Chondrocyte (in vitro differentiated cells): ENCODE data around the gene RFX7. TPM values are rescaled to one million over a fixed set of nuclear protein-coding genes. Genes with fewer than 3 reads are reported as not detected.

ENCODE experiments used
- DNase-seq: peaks from one replicate; pipeline ENCODE4 v3.0.0; 2021; ENCODE audit warnings: mixed read lengths, low spot score
- H3K27ac Mint-ChIP-seq: one replicate; pipeline ENCODE4 v1.8.0; 2021; ENCODE audit warnings: mild to moderate bottlenecking, moderate library complexity, mixed read lengths; ENCODE audit not compliant: unreplicated experiment
- H3K27me3 Mint-ChIP-seq: 2 replicates; pipeline ENCODE4 v1.8.0; 2021; ENCODE audit warnings: low read depth, mixed read lengths
- H3K36me3 Mint-ChIP-seq: 2 replicates; pipeline ENCODE4 v1.8.0; 2021; ENCODE audit warnings: low read depth, mixed read lengths
- H3K4me1 Mint-ChIP-seq: 2 replicates; pipeline ENCODE4 v1.8.0; 2021; ENCODE audit warnings: low read depth, mild to moderate bottlenecking, mixed read lengths
- H3K4me3 Mint-ChIP-seq: one replicate; pipeline ENCODE4 v1.8.0; 2021; ENCODE audit warnings: mild to moderate bottlenecking, moderate library complexity, mixed read lengths; ENCODE audit not compliant: unreplicated experiment
- H3K9me3 Mint-ChIP-seq: 2 replicates; pipeline ENCODE4 v1.8.0; 2021; ENCODE audit warnings: low read depth, mixed read lengths
- total RNA-seq: library from RNA; stranded (reverse); gene quantifications from 3 replicates; pipeline ENCODE4 v1.2.1, GENCODE V29; 2021
- TF ChIP-seq, protein P1 (sequence below): fragments of 200-600 bp; sonication (generic); IDR thresholded peaks from 2 replicates; pipeline ENCODE4 v1.5.0; 2021; ENCODE audit warnings: antibody characterized with exemption, mild to moderate bottlenecking, moderate library complexity

Gene RFX7
- total RNA-seq, 1 donor from 2014 or later = 17.8 TPM

DNA sequence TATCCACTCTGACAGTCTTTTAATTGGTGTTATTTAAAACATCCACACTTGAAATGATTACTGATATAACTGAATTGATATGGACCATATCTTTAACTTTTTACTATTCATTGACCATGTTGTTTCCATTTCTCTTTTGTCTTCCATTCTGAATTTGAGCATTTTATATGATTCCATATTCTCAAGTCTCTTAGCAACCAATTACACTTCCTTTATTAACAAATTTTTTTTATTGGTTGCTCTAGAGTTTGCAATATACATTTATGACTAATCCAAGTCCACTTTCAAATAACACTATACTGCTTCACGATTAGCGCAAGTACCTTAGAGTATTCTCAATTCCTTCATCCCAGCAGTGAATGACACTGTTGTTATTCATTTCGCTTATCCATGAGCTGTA, 16.4 kb downstream of the RFX7 start:
- peaks cover 19% of the 10 kb centered on the region for H3K9me3 Mint-ChIP-seq
- TF ChIP-seq, protein P1, sequence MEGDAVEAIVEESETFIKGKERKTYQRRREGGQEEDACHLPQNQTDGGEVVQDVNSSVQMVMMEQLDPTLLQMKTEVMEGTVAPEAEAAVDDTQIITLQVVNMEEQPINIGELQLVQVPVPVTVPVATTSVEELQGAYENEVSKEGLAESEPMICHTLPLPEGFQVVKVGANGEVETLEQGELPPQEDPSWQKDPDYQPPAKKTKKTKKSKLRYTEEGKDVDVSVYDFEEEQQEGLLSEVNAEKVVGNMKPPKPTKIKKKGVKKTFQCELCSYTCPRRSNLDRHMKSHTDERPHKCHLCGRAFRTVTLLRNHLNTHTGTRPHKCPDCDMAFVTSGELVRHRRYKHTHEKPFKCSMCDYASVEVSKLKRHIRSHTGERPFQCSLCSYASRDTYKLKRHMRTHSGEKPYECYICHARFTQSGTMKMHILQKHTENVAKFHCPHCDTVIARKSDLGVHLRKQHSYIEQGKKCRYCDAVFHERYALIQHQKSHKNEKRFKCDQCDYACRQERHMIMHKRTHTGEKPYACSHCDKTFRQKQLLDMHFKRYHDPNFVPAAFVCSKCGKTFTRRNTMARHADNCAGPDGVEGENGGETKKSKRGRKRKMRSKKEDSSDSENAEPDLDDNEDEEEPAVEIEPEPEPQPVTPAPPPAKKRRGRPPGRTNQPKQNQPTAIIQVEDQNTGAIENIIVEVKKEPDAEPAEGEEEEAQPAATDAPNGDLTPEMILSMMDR = no peak
- no peak overlapping the region for H3K4me3 Mint-ChIP-seq
- H3K27ac Mint-ChIP-seq = no peak overlapping the region
- DNase-seq = no peak
- peaks cover 4% of the 10 kb centered on the region for H3K4me1 Mint-ChIP-seq
- peaks cover 16% of the 10 kb centered on the region for H3K36me3 Mint-ChIP-seq
- no peaks in the 10 kb centered on the region for H3K27me3 Mint-ChIP-seq

DNA sequence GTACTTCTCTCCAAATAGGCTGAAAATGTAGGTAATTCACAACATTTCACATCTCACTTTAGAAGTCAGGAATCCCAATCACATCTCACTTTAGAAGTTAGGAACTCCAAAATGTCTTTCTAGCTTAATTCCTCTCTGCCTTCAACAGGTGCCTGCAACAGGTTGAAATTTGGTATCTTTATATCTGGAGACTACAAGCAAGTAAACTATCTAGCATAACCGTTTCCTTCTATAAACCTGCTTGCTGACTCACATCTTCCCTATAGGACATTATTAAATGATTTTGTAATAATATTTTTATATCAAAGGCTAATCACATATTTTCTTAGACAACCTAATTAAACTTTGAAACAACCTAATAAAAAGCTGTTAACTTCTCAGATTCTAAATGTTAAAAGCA, 18.2 kb downstream of the RFX7 start:
- H3K27me3 Mint-ChIP-seq = no peaks in the 10 kb centered on the region
- no peak overlapping the region for H3K4me3 Mint-ChIP-seq
- peaks cover 19% of the 10 kb centered on the region for H3K36me3 Mint-ChIP-seq
- TF ChIP-seq, protein P1 = no peak
- no peak overlapping the region for H3K27ac Mint-ChIP-seq
- H3K9me3 Mint-ChIP-seq = peaks cover 26% of the 10 kb centered on the region
- no peak for DNase-seq
- H3K4me1 Mint-ChIP-seq = peaks cover 4% of the 10 kb centered on the region

- peaks cover 9% of the 10 kb centered on the region for H3K36me3 Mint-ChIP-seq
- peaks cover 23% of the 10 kb centered on the region for H3K9me3 Mint-ChIP-seq
- no peaks in the 10 kb centered on the region for H3K27me3 Mint-ChIP-seq
- H3K4me3 Mint-ChIP-seq = no peak overlapping the region
- TF ChIP-seq, protein P1 = no peak
- H3K4me1 Mint-ChIP-seq = peaks cover 9% of the 10 kb centered on the region
- no peak for DNase-seq
- H3K27ac Mint-ChIP-seq = no peak overlapping the region
These were observed 21.4 kb downstream of the RFX7 start for GRCh38 chr15:56222302-56222701.

DNA sequence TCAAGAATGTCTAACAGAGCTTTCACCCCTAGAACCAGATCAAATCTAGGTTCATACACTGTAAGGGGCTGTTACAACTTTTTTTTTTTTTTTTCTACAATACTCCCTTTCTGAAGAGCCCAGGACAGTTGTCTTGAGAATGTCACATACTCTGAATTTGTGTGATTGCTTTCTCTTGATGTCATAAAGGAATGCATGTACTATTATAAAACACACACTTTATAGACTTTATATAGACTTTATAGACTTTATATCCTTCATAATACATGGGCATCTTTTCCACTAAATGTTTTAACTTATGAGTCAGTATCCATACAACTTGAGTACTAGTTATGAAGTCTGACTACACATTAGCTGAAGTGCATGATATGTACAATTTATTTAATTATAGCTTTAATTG, 26.3 kb downstream of the RFX7 start:
- Mint-ChIP-seq H3K27me3 (no peaks in the 10 kb centered on the region), H3K4me1 (peaks cover 24% of the 10 kb centered on the region), H3K9me3 (peaks cover 13% of the 10 kb centered on the region), H3K36me3 (peaks cover 4% of the 10 kb centered on the region), H3K27ac (no peak overlapping the region), H3K4me3 (no peak overlapping the region)
- TF ChIP-seq, protein P1 = no peak
- no peak for DNase-seq

- no peak for DNase-seq
- peaks cover 10% of the 10 kb centered on the region for H3K36me3 Mint-ChIP-seq
- no peak overlapping the region for H3K4me3 Mint-ChIP-seq
- H3K4me1 Mint-ChIP-seq = peaks cover 28% of the 10 kb centered on the region
- H3K27ac Mint-ChIP-seq = peak overlapping the region; percentile 68
- no peaks in the 10 kb centered on the region for H3K27me3 Mint-ChIP-seq
- TF ChIP-seq, protein P1 = no peak
- H3K9me3 Mint-ChIP-seq = peaks cover 20% of the 10 kb centered on the region
These were observed 27.9 kb downstream of the RFX7 start for GRCh38 chr15:56215769-56216168.
